22Rv1 (cell line): ENCODE measurements around the gene JAKMIP2.

Experiments
- CTCF ChIP-seq: fragments of 450-650 bp; IDR thresholded peaks from 2 replicates; pipeline ENCODE4 v1.5.1; 2017; ENCODE audit warnings: mild to moderate bottlenecking
- ZFX ChIP-seq: fragments of 450-650 bp; IDR thresholded peaks from 2 replicates; pipeline ENCODE4 v1.6.1; 2017; ENCODE audit warnings: antibody characterized with exemption, borderline replicate concordance

DNA sequence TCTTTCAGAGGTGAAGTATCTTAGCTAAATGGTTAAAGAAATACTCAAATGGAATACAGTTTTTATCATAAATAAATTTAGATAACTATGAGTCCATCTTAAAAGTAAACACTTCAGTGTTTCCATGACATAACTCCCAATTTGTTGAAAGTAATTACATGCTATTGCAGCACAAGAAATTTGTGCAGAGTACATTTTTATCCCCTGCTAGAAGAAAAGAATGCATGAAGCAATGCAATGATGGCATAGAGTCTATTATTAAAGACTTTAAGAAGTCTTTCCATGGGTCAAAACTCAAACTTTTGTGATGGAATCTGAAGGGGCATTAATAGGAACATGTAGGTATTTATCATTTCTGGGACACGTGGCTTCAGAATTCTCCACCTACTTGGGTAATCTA lies 166.1 kb downstream of the JAKMIP2 start:
- TF ChIP-seq CTCF (no peak), ZFX (no peak)
